HG02870 (cell line): ENCODE data around the gene FERD3L.

ENCODE experiments used
- ATAC-seq: cut with Tn5 transposase; IDR thresholded peaks from one replicate; pipeline ENCODE4 v1.9.1; 2021; ENCODE audit warnings: mild to moderate bottlenecking, moderate library complexity; ENCODE audit not compliant: unreplicated experiment

FERD3L gene

DNA sequence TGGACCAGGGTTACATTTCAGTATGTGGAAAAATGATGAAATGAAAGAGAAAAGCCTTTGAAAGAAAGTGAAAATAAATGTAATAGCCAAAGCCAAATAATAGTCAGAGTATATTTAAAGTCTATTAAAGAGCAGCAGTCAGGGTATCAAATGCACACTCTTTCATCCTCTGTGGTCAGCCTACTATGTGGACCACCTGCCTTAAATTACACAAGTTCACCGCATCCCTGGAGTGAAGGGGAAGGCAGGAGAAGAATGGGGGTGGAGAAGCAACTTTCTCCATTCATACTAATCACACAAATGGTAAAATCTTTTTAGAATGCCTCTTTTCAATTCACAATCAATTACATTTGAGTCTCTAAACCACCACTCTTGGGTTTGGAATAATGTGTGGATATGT, 43.7 kb downstream of the FERD3L start:
- ATAC-seq: no peak

DNA sequence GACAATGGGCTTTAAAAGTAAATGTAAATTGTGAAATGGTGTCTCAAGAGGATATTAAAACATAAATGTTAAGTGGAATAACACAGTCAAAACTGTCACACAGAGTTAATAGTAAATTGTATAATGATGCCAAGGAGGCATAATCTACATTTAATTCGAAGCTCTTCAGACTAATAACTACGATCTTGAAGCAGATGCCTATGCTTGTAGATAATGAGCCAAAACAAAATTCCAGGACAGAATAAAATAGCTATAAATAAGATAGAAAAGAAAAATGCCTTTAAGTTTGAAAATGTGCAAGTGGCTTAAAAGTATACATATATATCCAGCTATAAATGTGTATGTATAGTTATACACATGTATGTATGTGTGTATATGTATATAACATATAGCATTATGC, 45.3 kb downstream of the FERD3L start:
- no peak for ATAC-seq

- no peak for ATAC-seq
Measured at GRCh38 chr7:19099194-19099593, 46.0 kb downstream of the FERD3L start.

GRCh38 chr7:19098510-19098909, 46.7 kb downstream of the FERD3L start:
- no peak for ATAC-seq

DNA sequence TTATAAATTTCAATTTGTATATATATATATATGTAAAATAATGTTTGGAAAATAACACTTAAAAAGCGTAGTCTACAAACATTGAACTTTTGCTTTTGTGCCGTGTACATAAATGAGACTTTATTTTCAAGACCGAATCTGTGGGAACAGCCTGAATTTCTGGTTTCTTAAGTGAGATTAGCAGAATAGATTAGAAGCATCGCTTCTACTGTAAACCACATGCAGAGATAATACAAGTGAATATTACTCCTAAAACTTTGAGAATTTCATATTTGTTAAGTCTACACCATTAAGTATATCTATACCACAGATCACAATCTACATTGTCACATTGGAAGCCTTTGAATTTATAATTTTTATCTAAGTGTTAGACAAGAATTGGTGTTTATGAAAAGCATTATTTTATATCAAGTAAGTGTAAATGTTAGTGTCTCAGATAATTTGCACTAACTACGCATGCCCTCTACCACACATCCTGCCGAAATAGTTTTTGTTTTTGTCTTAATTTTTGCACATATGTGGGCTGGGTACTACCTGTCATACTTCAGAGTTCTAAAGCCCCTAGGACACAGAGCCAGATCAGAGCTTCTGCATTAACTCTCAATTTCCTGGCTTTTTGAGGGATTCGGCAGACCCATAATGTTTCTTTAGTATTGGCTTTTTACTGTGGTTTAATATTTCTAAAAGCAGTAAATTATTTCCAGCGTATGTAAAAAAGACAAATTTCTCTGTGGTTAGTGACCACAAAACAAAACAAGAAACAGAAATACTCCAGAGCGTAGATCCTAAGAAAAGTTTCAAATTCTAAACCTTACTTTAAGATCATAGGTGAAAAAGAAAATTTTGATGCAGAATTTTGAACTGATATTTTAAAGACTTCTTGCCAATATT, 47.8 kb downstream of the FERD3L start:
- no peak for ATAC-seq

DNA sequence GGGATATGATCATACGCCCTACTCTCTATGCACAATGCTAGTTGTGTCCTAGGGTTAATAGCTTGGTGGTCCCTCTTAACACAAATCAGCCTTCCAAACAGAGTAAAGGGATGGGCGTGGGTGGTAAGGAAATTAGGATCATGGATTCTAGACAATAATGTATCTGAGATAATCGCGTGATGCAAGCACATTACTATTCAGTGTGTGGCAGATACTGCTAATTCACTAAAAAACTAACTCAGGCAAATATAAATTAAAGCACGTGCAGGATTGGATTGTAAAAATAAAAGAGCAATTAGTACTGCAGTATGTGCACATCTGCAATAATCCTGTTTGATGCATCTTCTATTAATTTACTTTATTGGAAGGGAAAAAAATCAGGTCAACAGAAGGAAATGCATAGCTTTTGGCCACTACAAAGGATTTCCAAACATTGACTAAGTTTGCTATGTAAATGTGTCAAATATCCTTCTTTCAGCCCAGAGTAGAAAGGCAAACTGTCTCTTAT, 49.8 kb downstream of the FERD3L start:
- ATAC-seq: no peak
